GOT3 (cell line): Measurements from ENCODE around the gene LRRC38.

ENCODE experiments used
- DNase-seq: peaks from one replicate; lab custom pipeline; 2025; ENCODE audit warnings: mixed read lengths; lab: John Stamatoyannopoulos, UW

LRRC38 gene

DNA sequence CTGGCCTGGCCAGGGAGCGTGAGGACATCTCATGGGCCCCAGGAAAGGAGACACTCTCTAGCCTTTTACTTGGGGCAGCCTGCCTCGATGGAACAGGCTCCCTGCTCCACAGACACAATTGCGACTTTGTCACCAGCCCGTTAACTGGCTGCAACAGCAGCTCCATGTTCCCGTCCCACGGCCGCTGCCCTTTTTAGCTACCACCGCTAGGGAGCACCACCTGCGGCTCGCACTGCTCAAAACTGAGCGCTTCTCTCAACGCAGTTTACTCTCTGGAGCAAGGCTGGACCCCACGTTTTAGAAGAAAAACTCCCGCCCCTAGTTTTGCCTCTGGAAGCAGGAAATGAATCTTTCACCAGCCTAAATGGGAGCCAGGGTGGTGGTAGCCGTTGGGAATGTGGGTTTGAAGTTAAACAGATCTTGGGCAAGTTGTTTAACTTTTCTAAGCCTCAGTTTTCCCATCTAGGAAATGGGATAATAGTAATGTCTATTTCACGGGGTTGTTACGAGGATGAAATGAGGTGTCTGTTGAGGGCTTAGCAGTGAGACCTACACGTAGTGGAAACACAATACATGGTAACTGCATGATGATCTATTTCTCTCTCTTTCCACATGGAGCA is 3.5 kb upstream of the LRRC38 start:
- DNase-seq = no peak

DNA sequence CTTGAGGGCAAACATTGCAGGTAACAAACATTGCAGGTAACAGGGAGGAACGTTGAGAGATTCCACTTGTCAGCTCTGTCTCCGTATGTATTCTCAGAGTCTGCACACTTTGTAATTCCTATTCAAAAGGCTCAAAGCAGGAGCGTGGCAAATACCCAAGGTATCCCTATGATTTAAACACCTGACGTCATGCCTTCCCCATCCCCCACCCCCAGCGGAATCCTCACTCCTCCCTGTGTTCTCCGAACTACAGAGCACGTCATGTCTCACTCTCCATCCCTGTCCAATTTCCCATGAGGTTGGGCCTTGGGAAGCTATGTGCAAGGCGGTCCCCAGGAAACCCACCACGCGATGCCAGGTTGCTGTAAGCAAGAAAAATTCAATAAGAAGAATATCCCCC is 2.8 kb upstream of the LRRC38 start:
- no peak for DNase-seq

DNA sequence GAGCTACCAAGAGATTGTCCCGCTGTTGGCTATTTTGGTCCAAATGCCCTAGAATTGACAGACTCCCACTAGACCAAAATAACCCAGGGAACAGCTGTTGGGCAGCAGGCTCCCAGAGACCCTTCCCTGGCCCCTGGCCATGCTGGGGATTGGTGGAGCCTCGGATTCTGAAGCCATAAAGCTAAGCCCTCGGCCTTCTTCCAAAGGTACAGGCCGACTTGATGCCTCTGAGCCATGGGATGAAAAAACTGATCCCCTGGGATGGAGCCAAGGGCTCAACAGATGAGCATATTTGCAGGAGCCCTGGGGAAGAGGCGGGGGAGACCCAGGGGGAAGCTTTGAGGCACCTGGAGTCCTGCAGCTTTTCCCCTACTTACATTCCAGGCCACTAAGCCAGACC is 1.0 kb upstream of the LRRC38 start:
- no peak for DNase-seq

DNA sequence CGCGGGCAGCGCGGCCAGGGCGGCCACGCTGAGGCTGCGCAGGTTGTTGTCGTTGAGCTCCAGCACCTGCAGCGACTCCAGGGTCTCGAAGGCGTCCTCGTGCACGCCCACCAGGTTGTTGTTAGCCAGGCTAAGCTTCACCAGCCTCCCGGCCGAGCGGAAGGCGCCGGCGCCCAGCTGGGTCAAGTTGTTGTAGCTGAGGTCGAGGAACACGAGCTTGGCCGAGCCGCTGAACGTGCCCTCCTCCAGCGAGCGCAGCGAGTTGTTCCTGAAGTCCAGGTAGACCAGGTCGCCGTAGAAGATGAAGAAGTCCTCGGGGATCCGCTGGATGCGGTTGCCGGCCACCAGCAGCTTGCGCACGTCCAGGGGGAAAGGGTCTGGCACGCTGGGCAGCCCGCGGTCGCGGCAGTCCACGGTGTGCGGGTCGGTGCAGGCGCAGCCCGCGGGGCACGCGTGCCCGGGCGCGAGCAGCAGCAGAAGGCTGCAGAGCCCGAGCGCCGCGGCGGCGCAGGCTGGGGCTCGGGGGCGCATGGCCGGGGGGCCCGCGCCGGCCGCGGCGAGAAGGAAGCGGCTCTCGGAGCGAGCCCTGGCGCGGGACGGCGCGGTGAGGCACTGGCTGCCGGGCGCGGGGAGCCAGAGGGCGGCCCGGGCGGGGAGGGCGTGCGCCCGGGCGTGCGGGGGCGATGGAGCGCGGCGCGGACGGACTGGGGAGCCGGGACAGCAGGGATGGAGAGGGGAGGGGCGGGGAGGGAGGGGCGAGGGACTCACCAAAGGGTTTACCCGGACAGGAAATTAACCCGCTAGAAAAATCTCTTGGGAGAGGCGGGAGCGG is 524 bp downstream of the LRRC38 start:
- DNase-seq = no peak

DNA sequence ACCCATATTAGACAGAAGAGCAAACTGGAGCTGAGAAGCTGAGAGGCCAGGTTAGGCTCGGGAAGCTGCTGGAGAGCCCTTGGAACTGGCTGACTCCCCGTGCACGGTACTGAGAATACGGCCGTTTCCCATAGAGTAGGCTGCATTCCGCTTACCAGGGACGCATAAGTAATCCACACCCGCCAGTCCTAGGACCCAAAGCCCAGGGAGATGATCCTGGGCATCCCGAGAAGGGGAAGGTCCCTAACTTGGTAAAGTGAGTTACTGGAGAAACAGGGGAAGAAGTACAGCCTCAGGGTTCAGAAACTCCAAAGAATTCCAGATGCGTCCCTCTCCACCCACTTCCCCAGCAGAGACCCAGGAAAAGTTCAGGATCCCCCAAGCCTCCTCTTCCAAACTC is 1.3 kb downstream of the LRRC38 start:
- no peak for DNase-seq

DNA sequence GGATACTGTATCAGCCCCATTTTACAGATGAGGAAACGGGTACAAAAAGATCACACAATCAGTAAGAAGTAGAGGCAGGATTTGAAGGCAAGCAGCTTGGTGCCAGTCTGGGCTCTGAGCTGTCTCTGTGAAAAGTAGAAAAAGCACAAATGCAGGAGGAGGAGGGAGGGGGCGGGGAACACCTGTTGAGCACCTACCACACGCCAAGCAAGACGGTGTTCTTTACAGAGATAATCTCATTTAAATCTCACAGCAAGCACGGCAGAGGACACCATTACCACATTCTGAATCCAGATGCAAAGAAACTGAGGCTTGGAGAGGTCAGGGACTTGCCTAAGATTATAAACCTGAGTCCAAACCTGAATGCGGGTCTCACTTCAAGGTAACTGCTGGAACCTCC is 3.3 kb downstream of the LRRC38 start:
- no peak for DNase-seq

DNA sequence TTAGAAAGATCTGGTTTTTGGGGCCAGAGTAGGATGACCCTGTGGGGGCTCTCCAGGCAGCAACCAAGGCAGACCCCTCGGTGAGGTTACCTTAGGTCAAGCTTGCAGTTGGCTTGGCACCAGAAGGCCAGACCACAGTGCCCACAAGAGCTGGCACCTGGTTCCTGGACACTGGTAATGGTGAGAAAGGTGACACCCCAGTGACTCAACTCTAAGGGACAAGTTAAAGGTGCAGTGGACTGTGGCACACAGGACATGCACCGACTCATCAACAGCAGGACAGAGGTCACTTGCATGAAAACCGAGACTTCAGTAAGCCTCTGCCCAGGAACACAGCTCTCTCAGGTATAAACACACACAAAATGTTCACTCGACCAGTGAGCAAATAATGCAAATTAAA is 6.7 kb downstream of the LRRC38 start:
- DNase-seq = no peak

DNA sequence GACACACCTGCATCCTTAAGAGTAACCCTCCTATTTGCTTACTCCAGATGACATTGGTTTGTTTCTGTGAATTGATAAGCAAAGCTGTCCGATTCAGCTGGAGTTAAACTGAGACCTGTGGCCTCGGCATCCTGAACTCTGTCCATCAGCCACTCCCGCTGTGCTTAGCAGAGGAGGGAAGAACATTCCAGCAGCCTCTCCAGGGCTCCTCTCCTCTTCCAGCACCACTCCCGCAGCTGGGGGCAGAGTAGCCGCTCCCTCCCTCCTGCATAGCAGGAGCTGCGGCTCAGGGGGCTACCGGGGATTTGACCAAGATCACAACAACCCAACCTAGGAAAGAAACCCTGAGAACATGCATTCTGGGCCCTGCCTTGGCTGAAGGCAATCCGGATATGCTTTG is 8.8 kb downstream of the LRRC38 start:
- no peak for DNase-seq

DNA sequence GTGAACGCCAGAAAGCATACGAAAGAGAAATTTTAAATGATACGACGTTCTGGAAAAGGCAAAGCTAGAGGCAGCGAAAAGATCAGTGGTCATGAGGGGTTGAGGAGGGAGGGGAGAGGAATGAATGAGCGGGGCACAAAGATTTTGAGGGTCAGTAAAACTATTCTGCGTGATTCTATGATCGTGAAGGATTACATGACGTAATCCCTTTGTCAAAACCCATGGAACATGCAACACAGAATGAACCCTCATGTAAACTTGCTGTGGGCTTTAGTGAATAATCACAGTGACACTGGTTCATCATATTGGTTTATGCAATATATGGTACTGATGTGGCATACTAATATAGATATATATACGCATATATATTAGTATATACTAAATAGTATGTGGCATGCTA is 13.0 kb downstream of the LRRC38 start:
- no peak for DNase-seq

DNA sequence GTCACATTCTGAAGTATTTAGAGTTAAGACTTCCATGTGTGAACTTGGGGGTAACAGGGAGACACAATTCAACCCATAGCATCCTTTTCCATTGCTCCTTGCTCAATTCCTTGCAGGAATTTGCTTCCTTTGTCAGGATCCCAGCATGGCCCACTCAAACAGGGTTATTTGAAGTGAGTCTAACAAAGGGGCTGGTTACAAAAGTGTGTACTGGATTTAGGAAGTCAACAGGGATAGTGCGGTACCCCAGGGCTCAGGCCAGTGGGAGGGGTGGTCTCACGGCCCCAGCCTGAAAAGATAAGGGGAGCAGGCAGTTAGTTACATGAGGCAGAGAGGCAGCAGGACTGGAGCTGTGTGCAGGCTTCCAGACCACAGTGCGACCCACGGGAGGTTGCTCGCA is 14.4 kb downstream of the LRRC38 start:
- no peak for DNase-seq

DNA sequence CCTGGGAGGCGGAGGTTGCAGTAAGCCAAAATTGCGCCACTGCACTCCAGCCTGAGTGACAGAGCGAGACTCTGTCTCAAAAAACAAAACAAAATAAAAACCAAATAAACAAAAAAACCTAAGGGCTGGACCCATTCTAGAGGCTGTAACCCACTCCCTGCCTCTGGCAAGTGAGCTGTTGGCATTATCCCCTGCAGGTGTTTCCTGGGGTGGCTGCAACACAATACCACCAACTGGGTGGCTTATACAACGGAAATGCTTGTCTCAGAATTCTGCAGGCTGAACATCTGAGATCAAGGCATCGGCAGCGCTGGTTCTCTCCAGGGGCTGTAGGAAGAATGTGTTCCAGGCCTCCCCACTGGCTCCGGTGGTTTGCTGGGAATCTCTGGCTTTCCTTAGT is 15.2 kb downstream of the LRRC38 start:
- DNase-seq = no peak

DNA sequence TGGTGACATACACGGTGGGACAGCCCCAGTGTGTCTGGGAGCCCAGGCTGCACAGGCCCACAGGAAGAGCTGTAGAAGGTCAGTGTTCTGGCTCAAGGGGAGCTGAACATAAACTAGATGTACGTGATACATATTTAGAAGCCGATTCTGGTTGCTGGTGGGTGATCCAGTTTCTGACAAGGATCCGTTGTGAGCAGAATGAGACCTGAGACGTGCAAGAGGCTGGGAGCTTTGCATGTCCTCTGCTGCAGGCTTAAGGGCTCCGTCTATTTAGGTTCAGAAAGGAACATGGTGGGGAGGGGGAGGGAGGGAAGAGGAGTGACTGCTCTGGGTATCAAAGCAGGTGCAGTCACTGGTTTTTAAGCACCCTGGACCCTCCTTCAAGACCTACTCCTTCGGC is 18.6 kb downstream of the LRRC38 start:
- no peak for DNase-seq

DNA sequence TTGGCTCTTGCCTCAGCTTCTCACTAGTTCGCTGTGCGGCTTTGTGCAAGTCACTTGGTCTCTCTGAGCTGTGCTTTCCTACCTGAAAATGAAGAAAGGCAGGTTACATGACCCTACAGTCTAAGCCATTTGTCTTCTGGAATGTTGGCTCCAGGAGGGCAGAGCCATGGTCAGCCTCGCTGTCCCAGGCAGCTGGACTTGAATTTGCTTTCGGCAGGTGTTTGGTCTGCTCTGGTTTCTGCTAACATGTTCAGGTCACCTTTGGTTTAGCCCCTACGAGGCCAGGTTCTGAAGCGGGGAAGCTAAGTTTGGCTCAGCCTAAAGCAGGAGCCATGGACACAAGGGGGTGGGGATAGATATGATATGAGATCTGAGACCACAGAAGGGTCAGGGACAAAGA is 19.1 kb downstream of the LRRC38 start:
- no peak for DNase-seq

DNA sequence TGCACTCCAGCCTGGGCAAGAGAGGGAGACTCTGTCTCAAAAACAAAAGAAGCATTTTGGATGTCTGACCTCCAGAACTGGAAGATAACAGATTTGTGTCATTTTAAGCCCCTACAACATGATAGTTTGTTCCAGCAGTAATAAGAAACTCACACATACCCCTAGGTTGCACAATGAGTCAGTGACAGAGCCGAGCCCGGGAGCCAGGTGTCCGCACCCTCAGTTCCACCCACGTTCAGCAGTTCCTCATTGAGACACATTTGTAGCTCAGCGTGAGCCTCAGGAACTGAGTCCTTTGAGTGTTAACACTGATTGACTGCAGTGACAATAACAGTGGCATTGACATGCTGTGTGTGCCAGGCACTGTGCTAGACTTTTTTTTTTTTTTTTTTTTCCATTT is 19.8 kb downstream of the LRRC38 start:
- no peak for DNase-seq

DNA sequence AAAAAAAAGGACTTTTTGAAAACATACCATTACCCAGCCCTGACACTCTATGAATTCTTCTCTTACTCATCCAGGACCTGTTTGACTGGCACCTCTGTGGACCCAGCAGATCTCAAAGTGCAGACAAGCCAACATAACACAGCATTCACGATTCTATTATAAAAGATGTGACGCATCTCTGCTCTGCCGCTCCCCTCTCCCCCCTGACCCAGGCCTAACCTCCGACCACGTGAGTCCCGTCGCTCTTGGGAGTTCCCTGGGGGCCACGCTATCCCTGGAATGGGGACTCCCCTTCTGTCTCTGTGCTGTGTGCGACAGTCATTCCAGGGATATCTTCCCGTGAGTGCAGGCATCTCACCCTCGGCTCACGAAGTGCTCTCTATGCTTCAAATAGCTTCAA is 21.1 kb downstream of the LRRC38 start:
- DNase-seq = no peak

DNA sequence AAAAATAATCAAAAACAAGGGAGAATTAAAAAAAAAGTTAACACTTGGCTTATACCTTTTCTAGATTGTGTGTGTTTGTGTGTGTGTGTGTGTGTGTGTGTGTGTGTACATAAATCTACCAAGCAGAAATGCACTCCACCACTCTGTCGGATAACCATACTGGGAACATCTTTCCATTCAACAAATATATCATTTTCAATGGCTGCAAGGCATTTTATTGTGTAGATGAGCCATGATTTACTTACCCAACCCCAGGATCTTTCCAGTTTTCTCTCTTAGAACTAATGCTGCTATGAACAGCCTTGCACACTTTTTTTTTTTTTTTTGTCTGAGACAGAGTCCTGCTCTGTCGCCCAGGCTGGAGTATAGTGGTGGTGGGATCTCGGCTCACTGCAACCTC is 25.8 kb downstream of the LRRC38 start:
- no peak for DNase-seq

DNA sequence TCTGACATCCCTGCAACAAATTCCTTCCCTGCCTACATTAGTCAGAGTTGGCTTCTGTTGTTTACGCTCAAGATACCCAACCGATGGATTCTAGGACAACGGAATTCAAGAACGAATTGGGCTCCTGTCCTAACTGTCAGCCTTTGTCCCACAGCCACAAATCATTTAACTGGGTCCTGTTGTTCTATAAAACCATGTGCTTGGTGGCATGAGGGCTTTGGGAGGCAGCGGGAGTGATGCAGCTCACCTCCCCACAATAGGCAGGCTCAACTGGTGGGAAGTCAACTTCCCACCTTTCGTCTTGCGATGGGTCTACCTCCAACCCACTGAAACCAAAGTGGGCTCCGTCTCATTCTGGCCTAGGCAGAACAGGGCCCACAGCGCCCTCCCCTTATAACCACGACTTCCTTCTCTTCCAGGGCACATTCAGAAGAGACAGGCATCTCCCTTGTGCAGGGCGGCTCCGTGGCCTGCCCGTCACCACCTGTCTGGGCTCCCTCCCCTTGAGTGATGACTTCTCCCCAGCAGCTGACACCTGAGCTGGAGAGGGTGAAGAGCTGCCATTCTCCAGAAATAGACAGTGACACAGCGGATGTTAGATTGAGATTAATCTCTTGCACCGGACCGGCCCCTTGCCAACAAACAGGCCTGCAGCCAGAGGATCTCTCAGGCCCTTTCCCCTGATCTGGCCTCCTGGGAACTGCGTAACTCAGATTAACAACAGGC is 26.5 kb downstream of the LRRC38 start:
- no peak for DNase-seq

DNA sequence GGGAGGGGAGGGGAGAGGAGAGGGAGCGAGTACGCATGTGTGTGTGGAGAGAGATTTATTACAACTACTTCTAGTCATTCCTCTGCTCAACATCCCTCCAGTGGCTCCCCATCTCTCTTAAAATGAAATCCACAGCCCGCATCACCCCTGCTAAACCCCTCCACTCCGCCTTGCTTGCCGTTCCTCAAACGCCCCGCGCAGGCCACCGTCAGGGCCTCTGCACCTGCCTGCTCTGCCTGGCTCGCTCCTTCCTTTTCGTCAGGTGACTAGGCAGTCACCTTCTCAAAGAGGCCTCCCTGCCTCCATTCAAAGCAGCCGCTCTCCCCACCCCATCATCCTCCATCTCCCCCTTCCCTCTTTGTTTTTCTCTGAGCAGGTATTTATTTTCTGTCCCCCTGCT is 29.9 kb downstream of the LRRC38 start:
- no peak for DNase-seq

DNA sequence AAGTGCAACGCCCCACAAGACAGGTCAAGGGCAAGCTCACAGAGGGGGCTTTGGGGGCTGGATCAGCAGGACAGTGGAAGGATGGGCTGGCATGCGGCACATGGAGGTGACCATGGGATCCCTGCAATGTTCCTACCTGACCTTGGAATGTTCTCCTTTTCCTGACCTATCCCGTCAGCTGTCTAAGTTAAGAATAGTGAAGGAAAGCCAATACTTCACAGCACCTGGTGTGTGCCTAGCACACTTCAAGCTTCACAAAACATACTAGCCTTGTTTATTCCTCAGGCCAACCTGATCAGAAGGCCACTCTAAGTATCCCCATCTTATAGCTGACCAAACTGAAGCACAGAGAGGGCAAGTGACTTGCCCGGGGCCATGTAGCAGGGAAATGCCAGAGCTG is 31.2 kb downstream of the LRRC38 start:
- DNase-seq = no peak

DNA sequence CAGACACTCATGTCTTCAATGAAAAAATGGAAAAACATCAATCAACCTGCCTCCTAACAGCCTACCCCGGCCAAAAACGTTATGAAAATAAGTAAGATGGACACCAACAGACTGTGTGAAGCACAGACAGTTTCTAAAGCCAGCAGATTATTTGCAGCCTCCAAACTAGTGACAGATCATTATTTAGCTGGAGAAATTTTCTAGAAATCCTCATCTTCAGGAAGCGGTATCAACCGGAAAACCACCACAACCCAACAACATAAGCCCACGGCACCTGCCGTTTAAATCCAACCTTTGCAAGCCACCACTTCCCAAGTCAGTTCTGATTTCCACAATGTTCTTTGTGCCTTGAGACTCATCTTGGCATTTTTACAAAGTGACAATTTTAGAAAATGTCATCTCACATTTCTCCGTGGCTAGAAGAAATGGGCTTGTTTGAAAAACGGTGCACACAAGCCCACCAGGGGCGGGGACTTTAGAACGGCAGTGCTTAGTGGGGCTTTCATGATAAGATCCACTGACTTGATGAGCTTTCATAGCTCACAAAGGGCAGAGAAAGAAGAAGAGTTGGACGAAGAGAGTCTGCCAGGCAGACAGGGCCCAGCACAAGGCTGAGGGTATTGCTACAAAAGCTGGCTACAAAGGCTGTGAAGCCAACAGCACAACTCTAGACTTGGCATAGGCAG is 34.5 kb downstream of the LRRC38 start:
- no peak for DNase-seq

DNA sequence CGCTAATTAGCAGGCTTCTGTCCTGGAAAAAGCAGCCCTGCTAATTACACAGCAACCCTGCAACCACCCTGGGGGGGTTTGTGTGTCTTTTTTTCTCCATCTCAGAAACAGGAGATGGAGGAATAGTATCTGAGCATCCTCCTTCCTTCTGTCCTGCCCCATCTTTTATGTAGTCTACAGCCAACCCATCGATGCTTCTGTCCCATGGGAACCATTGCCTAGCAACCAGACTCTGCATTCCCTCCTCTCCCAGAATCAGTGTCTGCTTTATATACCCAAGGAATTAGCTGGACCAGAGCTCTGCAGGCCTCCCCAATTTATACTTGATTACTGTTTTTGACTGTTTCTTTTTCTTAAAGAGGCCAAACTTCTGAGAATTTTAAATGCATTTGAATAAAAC is 35.1 kb downstream of the LRRC38 start:
- no peak for DNase-seq

DNA sequence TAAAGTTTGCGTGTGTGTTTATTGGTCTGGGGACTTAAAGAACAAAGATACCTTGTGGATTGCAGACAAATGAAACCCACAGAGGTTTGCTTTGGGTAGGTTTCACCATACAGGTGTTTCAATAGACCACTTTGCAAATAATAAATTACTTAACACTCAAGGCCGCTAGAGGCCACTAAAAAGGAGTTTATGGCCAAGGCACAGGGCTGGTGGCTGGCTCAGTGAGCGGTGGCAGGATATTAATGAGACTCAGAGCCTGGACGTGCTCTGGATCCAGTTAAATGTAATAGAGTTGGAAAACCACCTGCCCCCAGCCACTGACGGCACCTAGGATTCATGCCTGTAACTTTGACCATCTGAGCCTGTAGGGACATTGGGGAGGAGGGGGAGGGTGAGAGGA is 44.5 kb downstream of the LRRC38 start:
- DNase-seq = no peak

DNA sequence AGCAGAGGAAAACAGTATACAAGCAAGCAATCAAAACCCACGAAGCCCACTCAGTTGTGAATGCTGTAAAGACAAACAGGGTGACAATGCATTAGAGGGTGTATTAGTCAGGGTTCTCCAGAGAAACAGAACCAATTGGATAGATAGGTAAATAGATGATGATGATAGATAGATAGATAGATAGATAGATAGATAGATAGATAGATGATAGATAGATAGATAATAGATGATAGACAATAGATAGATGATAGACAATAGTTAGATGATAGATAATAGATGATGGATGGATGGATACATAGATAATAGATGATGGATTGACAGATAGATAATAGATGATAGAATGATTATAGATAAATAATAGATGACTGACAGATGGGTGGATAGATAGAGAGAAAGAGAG is 48.3 kb downstream of the LRRC38 start:
- DNase-seq = no peak
